ENCODE data around the gene SLC25A21. TPM values are rescaled to one million over a fixed set of nuclear protein-coding genes. Genes with fewer than 3 reads are reported as not detected.

Gene SLC25A21
- total RNA-seq, 4 donors from 2014 or later: 0.39 to 3.3 (median 1.2) TPM

DNA sequence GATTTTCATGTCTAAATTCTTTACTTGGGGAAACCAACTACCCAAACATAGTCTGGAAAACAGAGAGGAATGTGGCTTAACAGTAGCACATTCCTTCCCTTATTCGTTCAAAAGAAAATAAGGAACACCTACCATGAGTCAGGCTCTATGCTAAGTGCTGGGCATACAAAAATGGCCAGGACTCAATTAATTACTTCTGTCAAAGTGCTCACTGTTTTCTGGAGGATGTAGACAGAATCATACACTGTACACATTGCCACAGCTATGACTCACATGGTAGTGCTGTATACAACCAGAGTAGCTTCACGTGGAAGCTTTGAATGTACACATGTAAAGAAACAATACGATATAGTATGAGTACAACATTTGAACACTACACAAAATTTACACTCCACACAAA is 50.1 kb downstream of the SLC25A21 start:
- Histone ChIP-seq H3K27me3 (no peaks in the 10 kb centered on the region), H3K9me3 (no peaks in the 10 kb centered on the region), H3K4me1 (no peaks in the 10 kb centered on the region), H3K27ac (replicated peaks in 1 of 4) (no peak overlapping the region), H3K36me3 (no peaks in the 10 kb centered on the region), H3K4me3 (no peak overlapping the region)
- no peak for DNase-seq (ENCODE audit: extremely low spot score)
- TF ChIP-seq POLR2AphosphoS5 (IDR thresholded peaks at IDR 0.05): no peak
- TF ChIP-seq EP300 (IDR thresholded peaks at IDR 0.05): no peak
- TF ChIP-seq, protein P1, sequence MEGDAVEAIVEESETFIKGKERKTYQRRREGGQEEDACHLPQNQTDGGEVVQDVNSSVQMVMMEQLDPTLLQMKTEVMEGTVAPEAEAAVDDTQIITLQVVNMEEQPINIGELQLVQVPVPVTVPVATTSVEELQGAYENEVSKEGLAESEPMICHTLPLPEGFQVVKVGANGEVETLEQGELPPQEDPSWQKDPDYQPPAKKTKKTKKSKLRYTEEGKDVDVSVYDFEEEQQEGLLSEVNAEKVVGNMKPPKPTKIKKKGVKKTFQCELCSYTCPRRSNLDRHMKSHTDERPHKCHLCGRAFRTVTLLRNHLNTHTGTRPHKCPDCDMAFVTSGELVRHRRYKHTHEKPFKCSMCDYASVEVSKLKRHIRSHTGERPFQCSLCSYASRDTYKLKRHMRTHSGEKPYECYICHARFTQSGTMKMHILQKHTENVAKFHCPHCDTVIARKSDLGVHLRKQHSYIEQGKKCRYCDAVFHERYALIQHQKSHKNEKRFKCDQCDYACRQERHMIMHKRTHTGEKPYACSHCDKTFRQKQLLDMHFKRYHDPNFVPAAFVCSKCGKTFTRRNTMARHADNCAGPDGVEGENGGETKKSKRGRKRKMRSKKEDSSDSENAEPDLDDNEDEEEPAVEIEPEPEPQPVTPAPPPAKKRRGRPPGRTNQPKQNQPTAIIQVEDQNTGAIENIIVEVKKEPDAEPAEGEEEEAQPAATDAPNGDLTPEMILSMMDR (IDR thresholded peaks at IDR 0.05): no peak
- no peak for TF ChIP-seq POLR2A (IDR thresholded peaks at IDR 0.05; ENCODE audit: low read depth)
- intact Hi-C loops (cut with DNase I): no loop called here
- 69% methylated on average over 3 of the region's 3 CpGs for WGBS

DNA sequence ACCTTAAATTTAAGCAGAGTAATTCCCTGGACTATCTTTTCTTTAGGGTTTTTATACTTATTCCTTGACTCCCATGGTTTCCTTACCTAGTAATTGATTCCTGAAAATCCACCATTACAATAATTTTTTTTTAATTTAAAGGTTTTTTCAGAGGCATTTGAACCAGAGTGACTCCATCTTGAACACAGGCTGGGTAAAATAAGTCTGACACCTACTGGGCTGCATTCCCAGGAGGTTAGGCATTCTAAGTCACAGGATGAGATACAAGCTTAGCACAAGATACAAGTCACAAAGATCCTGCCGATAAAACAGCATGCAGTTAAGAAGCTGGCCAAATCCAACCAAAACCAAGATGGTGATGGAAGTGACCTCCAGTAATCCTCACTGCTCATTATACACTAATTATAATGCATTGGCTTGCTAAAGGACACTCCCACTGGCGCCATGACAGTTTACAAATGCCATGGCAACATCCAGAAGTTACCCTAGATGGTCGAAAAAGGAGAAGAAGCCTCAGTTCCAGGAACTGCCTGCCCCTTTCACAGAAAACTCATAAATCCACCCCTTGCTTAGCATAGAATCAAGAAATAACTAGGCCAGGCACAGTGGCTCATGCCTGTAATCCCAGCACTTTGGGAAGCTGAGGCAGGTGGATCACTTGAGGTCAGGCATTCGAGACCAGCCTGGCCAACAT is 53.6 kb downstream of the SLC25A21 start:
- TF ChIP-seq, protein P1 (IDR thresholded peaks at IDR 0.05): no peak
- TF ChIP-seq POLR2A (IDR thresholded peaks at IDR 0.05; ENCODE audit: low read depth): no peak
- no peak for TF ChIP-seq EP300 (IDR thresholded peaks at IDR 0.05)
- TF ChIP-seq POLR2AphosphoS5 (IDR thresholded peaks at IDR 0.05): no peak
- H3K9me3 ChIP-seq: no peaks in the 10 kb centered on the region
- WGBS: 94% methylated on average over 4 of the region's 4 CpGs
- DNase-seq (ENCODE audit: extremely low spot score): no peak
- no peaks in the 10 kb centered on the region for H3K4me1 ChIP-seq
- no peaks in the 10 kb centered on the region for H3K27me3 ChIP-seq
- H3K36me3 ChIP-seq: no peaks in the 10 kb centered on the region
- H3K27ac ChIP-seq (replicated peaks in 1 of 4): no peak overlapping the region
- intact Hi-C loops (cut with DNase I): no loop called here
- no peak overlapping the region for H3K4me3 ChIP-seq

DNA sequence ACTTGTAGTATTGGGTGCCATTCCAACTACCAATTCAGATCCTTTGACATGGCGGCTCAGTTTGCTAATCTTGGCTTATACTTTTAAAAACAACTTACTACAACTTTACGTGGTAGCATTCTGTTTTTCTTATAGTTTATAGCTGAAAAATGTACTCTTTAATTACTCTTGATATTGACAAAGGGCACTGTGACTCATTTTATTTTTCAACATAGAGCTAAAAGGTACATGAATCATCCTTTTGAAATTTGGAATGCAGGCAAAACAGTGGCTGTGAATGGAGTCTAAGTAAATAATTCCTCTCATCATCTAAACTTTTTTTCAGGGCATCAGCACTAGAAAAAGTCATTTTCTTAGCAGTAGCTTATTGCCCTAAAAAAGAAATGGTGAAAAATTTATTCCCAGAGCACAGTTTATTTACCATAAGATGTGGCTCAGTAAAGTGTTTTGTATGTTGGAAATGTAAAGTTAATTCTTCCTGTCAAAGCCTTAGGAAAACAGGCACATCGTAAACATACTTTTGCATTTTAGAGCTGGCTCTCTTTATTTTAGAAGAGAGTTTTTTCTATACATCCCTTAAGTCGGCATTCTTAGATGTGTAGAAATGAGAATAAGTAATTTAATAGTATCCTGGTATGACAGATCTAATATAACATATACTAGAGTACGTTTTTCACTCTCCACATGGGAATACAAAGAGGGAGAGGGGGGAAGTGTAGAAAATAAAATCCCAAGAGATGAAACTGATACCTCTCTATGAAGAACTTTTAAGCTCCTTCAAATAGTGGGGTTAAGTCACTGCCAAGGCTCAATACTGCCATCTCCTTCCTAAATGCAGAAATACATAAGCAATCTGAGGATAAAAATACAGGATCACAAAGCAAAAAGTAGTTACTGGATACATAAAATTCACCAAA is 55.2 kb downstream of the SLC25A21 start:
- intact Hi-C loops (cut with DNase I): no loop called here
- 76% methylated on average over 5 of the region's 5 CpGs for WGBS
- TF ChIP-seq, protein P1 (IDR thresholded peaks at IDR 0.05): no peak
- TF ChIP-seq POLR2A (IDR thresholded peaks at IDR 0.05; ENCODE audit: low read depth) (no peak), EP300 (IDR thresholded peaks at IDR 0.05) (no peak), POLR2AphosphoS5 (IDR thresholded peaks at IDR 0.05) (no peak)
- Histone ChIP-seq H3K4me1 (no peaks in the 10 kb centered on the region), H3K4me3 (no peak overlapping the region), H3K27me3 (no peaks in the 10 kb centered on the region), H3K27ac (replicated peaks in 1 of 4) (no peak overlapping the region), H3K9me3 (no peaks in the 10 kb centered on the region), H3K36me3 (no peaks in the 10 kb centered on the region)
- no peak for DNase-seq (ENCODE audit: extremely low spot score)

DNA sequence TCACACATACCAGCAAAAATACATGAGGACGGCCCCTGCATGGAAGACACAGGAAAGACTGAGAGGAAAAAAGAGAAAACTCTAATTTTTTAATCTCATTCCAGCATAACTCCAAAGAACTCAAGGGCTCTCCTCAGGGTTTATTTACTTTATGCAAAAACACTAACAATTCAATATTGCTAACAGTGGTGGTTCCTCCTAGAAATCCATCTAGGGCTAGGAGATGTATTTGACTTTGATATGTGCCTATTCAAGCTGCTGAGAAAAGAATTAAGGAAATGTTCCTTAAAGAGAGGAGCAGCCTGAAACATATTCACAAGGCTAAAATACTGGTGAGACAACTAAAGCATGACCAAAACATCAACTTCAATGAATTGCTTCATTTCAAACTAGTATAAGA is 57.0 kb downstream of the SLC25A21 start:
- Histone ChIP-seq H3K4me3 (no peak overlapping the region), H3K4me1 (no peaks in the 10 kb centered on the region), H3K27me3 (no peaks in the 10 kb centered on the region), H3K36me3 (no peaks in the 10 kb centered on the region), H3K9me3 (no peaks in the 10 kb centered on the region), H3K27ac (replicated peaks in 1 of 4) (no peak overlapping the region)
- TF ChIP-seq EP300 (IDR thresholded peaks at IDR 0.05): no peak
- TF ChIP-seq, protein P1 (IDR thresholded peaks at IDR 0.05): no peak
- TF ChIP-seq POLR2A (IDR thresholded peaks at IDR 0.05; ENCODE audit: low read depth): no peak
- TF ChIP-seq POLR2AphosphoS5 (IDR thresholded peaks at IDR 0.05): no peak
- intact Hi-C loops (cut with DNase I): no loop called here
- WGBS: 92% methylated on average over 1 of the region's 1 CpG
- no peak for DNase-seq (ENCODE audit: extremely low spot score)
